ENCODE data around the gene PPP1R14D. TPM values are rescaled to one million over a fixed set of nuclear protein-coding genes. Genes with fewer than 3 reads are reported as not detected.

Gene PPP1R14D
- total and polyA plus RNA-seq, 2 of the 8 experiments (the other 6 are each of a cell fraction or from before 2014, with no cell fraction given): not detected

GRCh38 chr15:40807028-40807887 is 21.2 kb downstream of the PPP1R14D start, which contains the start of the genes DNAJC17 and ZFYVE19:
DNAJC17 (minus strand) TSS chr15:40807473; CDS start chr15:40807446, 27 bp downstream.
ZFYVE19 (plus strand) TSS chr15:40807089; CDS start chr15:40807590, 501 bp downstream.
- WGBS, 2 experiments (ENCODE audit: extremely low coverage in 1 of 2, insufficient coverage in 1 of 2, insufficient read length in 1 of 2, insufficient replicate concordance in 2 of 2, low coverage in 1 of 2, low lambda C conversion rate in 2 of 2, missing lambda C conversion rate in 1 of 2): 2% methylated on average over 56 of the region's 64 CpGs; no CpG with 5 or more reads in 1 of the 2 experiments
- H3K18ac ChIP-seq (ENCODE audit: extremely low read depth, low read length): peak within 1 kb of the TSS; percentile 86
- H4K8ac ChIP-seq (ENCODE audit: extremely low read depth, insufficient read depth, low read length): peak within 1 kb of the TSS; percentile 60
- H4K20me1 ChIP-seq (replicated peaks in 1 of 2; ENCODE audit: control insufficient read depth in 1 of 2, insufficient read depth in 2 of 2, low read length in 2 of 2): no peaks in the 10 kb centered on the region
- H3K23ac ChIP-seq (ENCODE audit: insufficient read length): no peak within 1 kb of the TSS
- H3K9me3 ChIP-seq (ENCODE audit: insufficient read depth in 2 of 2, low read depth in 1 of 2, low read length in 1 of 2): no peaks in the 10 kb centered on the region
- H3K27ac ChIP-seq (ENCODE audit: low read depth, low read length): no peak within 1 kb of the TSS; the same call in 1 of the 2 replicates
- H3K79me2 ChIP-seq (ENCODE audit: control insufficient read depth in 1 of 2, insufficient read depth in 2 of 2, low read length in 2 of 2): no peaks in the 10 kb centered on the region; a peak in 1 of 4 replicates
- no peak within 1 kb of the TSS for H3K4ac ChIP-seq (replicated peaks; ENCODE audit: insufficient read length, low read depth, low read length)
- peaks cover 0 to 2% (median 0%) of the 10 kb centered on the region in 4 experiments; a peak in 1 of 8 replicates for H3K36me3 ChIP-seq (ENCODE audit: control insufficient read depth in 2 of 4, insufficient read depth in 4 of 4, low read length in 3 of 4)
- no peak within 1 kb of the TSS for H3K14ac ChIP-seq (ENCODE audit: insufficient read length)
- H3K4me1 ChIP-seq (replicated peaks in 1 of 4; ENCODE audit: control insufficient read depth in 3 of 4, insufficient read depth in 4 of 4, low read length in 3 of 4): peaks cover 0 to 10% (median 5%) of the 10 kb centered on the region in 4 experiments; a peak in 5 of 7 replicates
- H2BK20ac ChIP-seq (ENCODE audit: low read length): no peak within 1 kb of the TSS
- H3K4me3 ChIP-seq (ENCODE audit: extremely low read depth in 1 of 4, insufficient read depth in 2 of 4, low read depth in 3 of 4, low read length in 4 of 4): peak within 1 kb of the TSS; percentile 86 to 99 (median 94)
- peaks cover 9% of the 10 kb centered on the region; the same call in 1 of the 2 replicates for H3K23me2 ChIP-seq (ENCODE audit: low read depth, low read length)
- H3K9ac ChIP-seq (replicated peaks in 1 of 4; ENCODE audit: extremely low read depth in 1 of 4, low read depth in 3 of 4, low read length in 3 of 4): peak within 1 kb of the TSS in 3 of 4 experiments; percentile 48 to 81 (median 57); a peak in 6 of 7 replicates
- H4K91ac ChIP-seq (replicated peaks; ENCODE audit: insufficient read length, low read length): peak within 1 kb of the TSS; percentile 49
- peak within 1 kb of the TSS; percentile 71 for H4K5ac ChIP-seq (ENCODE audit: insufficient read length, low read depth, low read length)
- peak within 1 kb of the TSS; percentile 85 to 91 for H3K4me2 ChIP-seq (ENCODE audit: insufficient read depth in 1 of 2, low read depth in 2 of 2, low read length in 2 of 2)
- no peak within 1 kb of the TSS for H2BK12ac ChIP-seq (ENCODE audit: low read depth, low read length)
- no peaks in the 10 kb centered on the region for H3K79me1 ChIP-seq (ENCODE audit: low read depth, low read length)
- peak within 1 kb of the TSS; percentile 79 for H2BK5ac ChIP-seq (ENCODE audit: low read depth, low read length)
- H3K56ac ChIP-seq (replicated peaks; ENCODE audit: insufficient read length, low read depth, low read length): no peak within 1 kb of the TSS
- no peak within 1 kb of the TSS for H2AK5ac ChIP-seq (ENCODE audit: low read depth, low read length)
- no peaks in the 10 kb centered on the region for H3K27me3 ChIP-seq (replicated peaks in 1 of 4; ENCODE audit: control insufficient read depth in 3 of 4, extremely low read depth in 1 of 4, insufficient read depth in 3 of 4, low read length in 3 of 4)
- ChIA-PET CTCF (ENCODE audit: partially characterized antibody) (interaction anchor here (0.7 to 2.6 kb wide), 11 partner anchors 11 to 125 kb away, joined by 3 to 9 read pairs (median 5); partner anchors contain the start of genes RHOV and VPS18), POLR2A (ENCODE audit: partially characterized antibody) (interaction anchor here (0.6 to 2.1 kb wide), 10 partner anchors 18 to 495 kb away, joined by 3 to 7 read pairs (median 4); partner anchors contain the start of genes RAD51, SPINT1 and VPS18)
- peak within 1 kb of the TSS; percentile 96 for H2AFZ ChIP-seq (ENCODE audit: low read length)
- H2BK120ac ChIP-seq (replicated peaks; ENCODE audit: low read depth, low read length): no peak within 1 kb of the TSS
- DNase-seq (ENCODE audit: low read depth in 1 of 2, low spot score in 2 of 2): peak; percentile 90 to 94
- no peak for FAIRE-seq
- H2BK15ac ChIP-seq (ENCODE audit: low read length): peak within 1 kb of the TSS; percentile 89; the same call in 1 of the 2 replicates
- TF ChIP-seq BRCA1 (IDR thresholded peaks at IDR 0.05; ENCODE audit: low read depth, low read length) (no peak), TAF7 (optimal IDR thresholded peaks at IDR 0.05; ENCODE audit: borderline replicate concordance, low read depth, low read length) (no peak), SUZ12 (IDR thresholded peaks at IDR 0.05; ENCODE audit: low read length) (no peak), CREB1 (IDR thresholded peaks at IDR 0.05) (peak; percentile 90), TEAD4 (IDR thresholded peaks at IDR 0.05; ENCODE audit: low read depth, low read length) (no peak), PHF8 (conservative IDR thresholded peaks at IDR 0.05; ENCODE audit: low read depth, low read length) (peak; percentile 43; the same call in 1 of the 2 replicates), HDAC6 (IDR thresholded peaks at IDR 0.05; ENCODE audit: low read depth, low read length) (no peak), SIRT6 (IDR thresholded peaks at IDR 0.05; ENCODE audit: low read length) (no peak), JUND (IDR thresholded peaks at IDR 0.05; ENCODE audit: low read length) (0 out of 2 replicates have a peak, but pooled peaks have one; percentile 2), SP4 (IDR thresholded peaks at IDR 0.05; ENCODE audit: low read length) (no peak; the same call in 1 of the 2 replicates), POLR2AphosphoS5 (IDR thresholded peaks at IDR 0.05; ENCODE audit: low read depth, low read length) (0 out of 2 replicates have a peak, but pooled peaks have one; percentile 7), KDM4A (IDR thresholded peaks at IDR 0.05; ENCODE audit: low read depth, low read length, severe bottlenecking) (peak; percentile 98)
